ENCODE data around the gene NXPH1. TPM values are rescaled to one million over a fixed set of nuclear protein-coding genes. Genes with fewer than 3 reads are reported as not detected.

NXPH1 gene
- total and polyA plus RNA-seq, 9 donors, result 0.05 to 0.12 TPM; not detected in 7

- intact Hi-C loops (cut with DNase I), result no loop called here
- WGBS, 3 donors, result 0 to 1% (median 0%) methylated on average over 1 of the region's 1 CpG
- no peaks in the 10 kb centered on the region for H3K36me3 ChIP-seq
These were observed 14.7 kb upstream of the NXPH1 start for GRCh38 chr7:8418629-8419245.

GRCh38 chr7:8422177-8422576, 11.2 kb upstream of the NXPH1 start:
- no peak for DNase-seq
- Histone ChIP-seq H3K9me3 (no peaks in the 10 kb centered on the region), H3K36me3 (no peaks in the 10 kb centered on the region), H3K27me3 (no peaks in the 10 kb centered on the region), H3K27ac (no peak overlapping the region), H3K4me3 (no peak overlapping the region), H3K4me1 (ENCODE audit: insufficient read depth) (no peaks in the 10 kb centered on the region)
- 60 to 74% (median 64%) methylated on average over 1 of the region's 1 CpG for WGBS, 3 donors
- intact Hi-C loops (cut with DNase I), result no loop called here
- TF ChIP-seq CTCF (IDR thresholded peaks at IDR 0.05), result no peak
- TF ChIP-seq EP300 (IDR thresholded peaks at IDR 0.05), result no peak
- no peak for TF ChIP-seq POLR2A (IDR thresholded peaks at IDR 0.05)

More at GRCh38 chr7:8418629-8419245, 14.7 kb upstream of the NXPH1 start:
- Histone ChIP-seq H3K9me3 (no peaks in the 10 kb centered on the region), H3K27ac (no peak overlapping the region), H3K27me3 (no peaks in the 10 kb centered on the region), H3K4me3 (no peak overlapping the region), H3K4me1 (ENCODE audit: insufficient read depth) (no peaks in the 10 kb centered on the region)
- DNase-seq, result no peak
- no peak for TF ChIP-seq EP300 (IDR thresholded peaks at IDR 0.05)
- peak in 1 of 3 donors; percentile 9 for TF ChIP-seq CTCF (IDR thresholded peaks at IDR 0.05)
- no peak for TF ChIP-seq POLR2A (IDR thresholded peaks at IDR 0.05)

GRCh38 chr7:8423057-8423456, 10.4 kb upstream of the NXPH1 start:
- H3K9me3 ChIP-seq, result no peaks in the 10 kb centered on the region
- H3K4me3 ChIP-seq, result no peak overlapping the region
- H3K27ac ChIP-seq, result no peak overlapping the region
- no peaks in the 10 kb centered on the region for H3K4me1 ChIP-seq (ENCODE audit: insufficient read depth)
- WGBS, 3 donors, result 66 to 99% (median 94%) methylated on average over 2 of the region's 2 CpGs
- intact Hi-C loops (cut with DNase I), result no loop called here
- DNase-seq, result no peak
- no peaks in the 10 kb centered on the region for H3K27me3 ChIP-seq
- TF ChIP-seq POLR2A (IDR thresholded peaks at IDR 0.05) (no peak), EP300 (IDR thresholded peaks at IDR 0.05) (no peak), CTCF (IDR thresholded peaks at IDR 0.05) (no peak)
- H3K36me3 ChIP-seq, result no peaks in the 10 kb centered on the region

GRCh38 chr7:8425223-8425622, 8.2 kb upstream of the NXPH1 start:
- no peaks in the 10 kb centered on the region for H3K36me3 ChIP-seq
- DNase-seq, result no peak
- no peak overlapping the region for H3K4me3 ChIP-seq
- no peak for TF ChIP-seq POLR2A (IDR thresholded peaks at IDR 0.05)
- WGBS, 3 donors, result 81 to 88% (median 82%) methylated on average over 1 of the region's 1 CpG
- H3K27me3 ChIP-seq, result no peaks in the 10 kb centered on the region
- no peaks in the 10 kb centered on the region for H3K9me3 ChIP-seq
- intact Hi-C loops (cut with DNase I), result no loop called here
- no peak overlapping the region for H3K27ac ChIP-seq
- H3K4me1 ChIP-seq (ENCODE audit: insufficient read depth), result no peaks in the 10 kb centered on the region

GRCh38 chr7:8430643-8431042, 2.8 kb upstream of the NXPH1 start:
- no peak for TF ChIP-seq CTCF (IDR thresholded peaks at IDR 0.05)
- TF ChIP-seq EP300 (IDR thresholded peaks at IDR 0.05), result no peak
- TF ChIP-seq POLR2A (IDR thresholded peaks at IDR 0.05), result no peak
- no peaks in the 10 kb centered on the region for H3K27me3 ChIP-seq
- intact Hi-C loops (cut with DNase I), result no loop called here
- H3K4me3 ChIP-seq, result no peak overlapping the region
- H3K27ac ChIP-seq, result no peak overlapping the region
- no peaks in the 10 kb centered on the region for H3K36me3 ChIP-seq
- 75 to 83% (median 83%) methylated on average over 1 of the region's 1 CpG for WGBS, 3 donors
- H3K9me3 ChIP-seq, result peaks cover 0 to 8% of the 10 kb centered on the region in 2 donors
- H3K4me1 ChIP-seq (ENCODE audit: insufficient read depth), result peaks cover 5% of the 10 kb centered on the region
- DNase-seq, result no peak

Data from ovary (tissue), 9 donors.